HEK293T (cell line): ENCODE data around the gene DAND5.

ENCODE experiments used
- CTCF ChIA-PET: fragments of 350-600 bp; formaldehyde crosslinking; extraction: SDS; loops from one replicate; lab custom pipeline; 2021; ENCODE audit warnings: antibody characterized with exemption, inconsistent platforms; lab: Yijun Ruan, JAX
- POLR2A ChIA-PET: fragments of 350-600 bp; formaldehyde crosslinking; extraction: SDS; loops from one replicate; lab custom pipeline; 2020; ENCODE audit warnings: antibody characterized with exemption, inconsistent platforms; lab: Yijun Ruan, JAX
- DNase-seq: peaks from one replicate; pipeline ENCODE4 v3.0.0; 2012; ENCODE audit warnings: mixed read lengths; ENCODE audit errors: extremely low spot score
- ARNT ChIP-seq: fragments of 450-650 bp; IDR thresholded peaks from 2 replicates; pipeline ENCODE4 v1.6.1; 2017; ENCODE audit warnings: mild to moderate bottlenecking
- BHLHE40 ChIP-seq: fragments of 450-650 bp; IDR thresholded peaks from 2 replicates; pipeline ENCODE4 v1.6.1; 2016; ENCODE audit warnings: mild to moderate bottlenecking, moderate library complexity, borderline replicate concordance
- CTBP1 ChIP-seq: fragments of 450-650 bp; IDR thresholded peaks from 2 replicates; pipeline ENCODE4 v1.6.1; 2016; ENCODE audit warnings: borderline replicate concordance
- ELF4 ChIP-seq: fragments of 450-650 bp; IDR thresholded peaks from 2 replicates; pipeline ENCODE4 v1.6.1; 2017; ENCODE audit warnings: antibody characterized with exemption
- FOXA1 ChIP-seq: fragments of 450-650 bp; IDR thresholded peaks from 2 replicates; pipeline ENCODE4 v1.6.1; 2016; ENCODE audit warnings: mild to moderate bottlenecking
- FOXK2 ChIP-seq: fragments of 450-650 bp; IDR thresholded peaks from 2 replicates; pipeline ENCODE4 v1.6.1; 2016; ENCODE audit warnings: mild to moderate bottlenecking
- FOXM1 ChIP-seq: fragments of 450-650 bp; IDR thresholded peaks from 2 replicates; pipeline ENCODE4 v1.6.1; 2017; ENCODE audit warnings: mild to moderate bottlenecking, borderline replicate concordance
- HDGF ChIP-seq: fragments of 450-650 bp; IDR thresholded peaks from 2 replicates; pipeline ENCODE4 v1.6.1; 2017; ENCODE audit warnings: antibody characterized with exemption, borderline replicate concordance
- L3MBTL2 ChIP-seq: fragments of 450-650 bp; conservative IDR thresholded peaks from 2 replicates; pipeline ENCODE4 v1.6.1; 2016; ENCODE audit warnings: mild to moderate bottlenecking
- LEF1 ChIP-seq: fragments of 450-650 bp; IDR thresholded peaks from 2 replicates; pipeline ENCODE4 v1.6.1; 2017; ENCODE audit warnings: mild to moderate bottlenecking, borderline replicate concordance
- NFRKB ChIP-seq: fragments of 450-650 bp; IDR thresholded peaks from 2 replicates; pipeline ENCODE4 v1.6.1; 2016; ENCODE audit warnings: mild to moderate bottlenecking, moderate library complexity
- SP1 ChIP-seq: fragments of 450-650 bp; IDR thresholded peaks from 2 replicates; pipeline ENCODE4 v1.6.1; 2017
- SUZ12 ChIP-seq: fragments of 450-650 bp; IDR thresholded peaks from 2 replicates; pipeline ENCODE4 v1.6.1; 2016; ENCODE audit warnings: mild to moderate bottlenecking
- TARDBP ChIP-seq: fragments of 450-650 bp; IDR thresholded peaks from 2 replicates; pipeline ENCODE4 v1.6.1; 2016
- ZNF384 ChIP-seq: fragments of 450-650 bp; IDR thresholded peaks from 2 replicates; pipeline ENCODE4 v1.6.1; 2016
- TF ChIP-seq, protein P1 (sequence below): fragments of 450-650 bp; IDR thresholded peaks from 2 replicates; pipeline ENCODE4 v1.6.1; 2016

The DAND5 gene

DNA sequence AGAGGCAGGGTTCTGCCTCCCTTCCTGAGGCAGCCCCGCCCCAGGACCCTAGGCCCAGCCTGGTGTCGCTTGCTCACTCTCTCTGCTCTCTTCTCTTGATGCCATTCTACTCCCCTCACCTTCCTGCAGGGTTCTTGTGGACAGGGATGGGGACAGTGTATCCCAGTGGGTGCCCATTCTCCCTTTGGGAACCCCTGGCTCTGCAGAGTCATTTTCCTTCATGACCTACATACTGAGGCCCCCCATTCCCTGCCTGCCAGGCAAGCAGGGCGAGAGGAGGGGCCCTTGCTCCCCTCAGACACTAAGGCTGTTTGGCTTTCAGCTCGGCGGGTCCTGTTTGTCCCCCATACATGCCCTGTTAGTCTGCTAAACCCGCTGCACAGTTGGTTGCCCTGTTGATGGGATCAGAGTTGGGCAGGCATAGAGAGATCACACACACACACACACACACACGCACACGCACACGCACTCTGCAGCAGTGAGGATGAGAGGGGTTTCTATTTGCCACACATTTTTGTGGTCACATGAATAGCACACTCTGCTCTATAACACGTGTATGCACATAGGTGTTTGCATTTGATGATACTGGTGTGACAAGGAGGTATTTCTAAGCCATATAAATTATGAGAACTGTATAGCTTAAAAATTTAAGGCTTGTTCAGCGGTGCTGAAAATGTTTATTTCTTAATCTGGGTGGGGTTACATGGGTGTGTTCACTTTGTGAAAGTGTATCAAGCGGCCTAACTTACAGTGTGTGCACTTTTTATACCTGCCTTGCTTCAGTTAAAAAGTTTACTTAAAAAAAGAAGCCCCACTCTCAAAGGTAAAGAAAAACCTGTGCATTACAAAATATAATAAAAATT lies 46.2 kb downstream of the DAND5 start:
- TF ChIP-seq SP1 (no peak), ARNT (no peak), FOXA1 (no peak), FOXK2 (no peak), BHLHE40 (no peak), SUZ12 (no peak), LEF1 (no peak), L3MBTL2 (no peak; the same call in 1 of the 2 replicates), HDGF (no peak), ZNF384 (no peak), CTBP1 (no peak), ELF4 (no peak), NFRKB (no peak), FOXM1 (no peak), TARDBP (no peak)
- TF ChIP-seq, protein P1, sequence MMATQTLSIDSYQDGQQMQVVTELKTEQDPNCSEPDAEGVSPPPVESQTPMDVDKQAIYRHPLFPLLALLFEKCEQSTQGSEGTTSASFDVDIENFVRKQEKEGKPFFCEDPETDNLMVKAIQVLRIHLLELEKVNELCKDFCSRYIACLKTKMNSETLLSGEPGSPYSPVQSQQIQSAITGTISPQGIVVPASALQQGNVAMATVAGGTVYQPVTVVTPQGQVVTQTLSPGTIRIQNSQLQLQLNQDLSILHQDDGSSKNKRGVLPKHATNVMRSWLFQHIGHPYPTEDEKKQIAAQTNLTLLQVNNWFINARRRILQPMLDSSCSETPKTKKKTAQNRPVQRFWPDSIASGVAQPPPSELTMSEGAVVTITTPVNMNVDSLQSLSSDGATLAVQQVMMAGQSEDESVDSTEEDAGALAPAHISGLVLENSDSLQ: no peak
- CTCF ChIA-PET: no interaction called here
- POLR2A ChIA-PET: no interaction called here
- no peak for DNase-seq

DNA sequence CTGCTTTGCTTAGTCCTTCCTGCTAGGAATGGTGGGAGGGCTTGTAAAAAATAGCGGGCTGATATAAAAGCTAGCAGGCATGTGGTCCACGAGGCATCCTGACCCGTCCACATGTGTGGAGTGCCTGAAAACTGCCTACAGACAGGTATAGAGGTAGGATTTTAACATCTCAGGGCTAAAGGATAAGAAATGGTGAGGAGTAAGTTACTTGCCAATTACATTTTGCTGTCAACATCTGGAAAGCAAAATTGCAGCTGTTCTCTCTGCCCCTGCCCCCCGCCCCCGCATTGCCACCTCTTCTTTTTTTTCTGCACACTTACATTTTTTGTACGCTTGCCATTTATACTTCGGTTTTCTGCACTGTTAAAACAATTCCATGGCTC lies 46.9 kb downstream of the DAND5 start:
- POLR2A ChIA-PET: no interaction called here
- CTCF ChIA-PET: interaction anchor here (0.6 kb wide), 1 partner anchor 261 kb away, joined by 4 read pairs; no protein-coding TSS in a partner anchor
- TF ChIP-seq ELF4 (no peak), SP1 (no peak), NFRKB (no peak), BHLHE40 (no peak), ARNT (no peak), FOXM1 (no peak), FOXA1 (no peak)
- DNase-seq: no peak

DNA sequence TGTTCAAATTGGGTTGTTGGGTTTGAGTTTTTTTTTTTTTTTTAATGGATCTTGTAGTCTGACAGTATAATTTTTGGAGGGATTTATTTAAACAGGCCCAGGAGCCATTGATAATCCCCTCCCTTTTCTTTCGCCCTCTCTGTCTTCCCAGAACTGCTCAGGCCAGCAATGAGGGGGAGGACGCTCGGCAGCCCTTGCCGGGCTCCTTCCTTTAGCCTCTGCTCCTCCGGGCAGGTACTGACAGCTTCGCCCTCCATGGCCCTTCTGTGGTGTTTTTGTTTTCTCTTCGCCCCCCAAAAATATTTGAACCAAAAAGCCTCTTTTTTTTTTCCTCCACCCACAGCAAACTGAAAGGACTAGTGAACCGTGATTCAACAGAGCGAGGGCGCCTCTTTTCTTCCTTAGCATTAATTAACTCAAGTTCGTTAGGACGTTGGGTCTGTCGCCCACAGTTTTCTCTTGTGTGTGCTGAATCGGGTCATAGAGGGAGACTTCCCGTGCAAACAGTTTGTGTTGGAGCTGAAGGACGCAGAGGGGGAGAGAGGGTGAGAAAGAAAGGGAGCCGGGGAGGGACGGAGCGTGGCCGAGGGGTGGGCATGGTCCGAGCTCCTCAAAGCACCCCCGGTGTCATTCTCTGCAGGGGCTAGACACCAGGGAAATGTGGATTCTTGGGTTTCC lies 47.4 kb downstream of the DAND5 start:
- TF ChIP-seq TARDBP: no peak
- TF ChIP-seq NFRKB: no peak
- no peak for TF ChIP-seq SUZ12
- TF ChIP-seq LEF1: no peak
- TF ChIP-seq HDGF: no peak
- TF ChIP-seq, protein P1: no peak
- no peak for TF ChIP-seq FOXM1
- TF ChIP-seq ARNT: no peak
- no peak for TF ChIP-seq L3MBTL2
- TF ChIP-seq ELF4: no peak
- TF ChIP-seq BHLHE40: no peak
- no peak for TF ChIP-seq FOXK2
- ChIA-PET POLR2A (no interaction called here), CTCF (interaction anchor here (0.6 to 1.6 kb wide), 2 partner anchors 17 to 261 kb away, joined by 4 to 5 read pairs; no protein-coding TSS in a partner anchor)
- DNase-seq: no peak

DNA sequence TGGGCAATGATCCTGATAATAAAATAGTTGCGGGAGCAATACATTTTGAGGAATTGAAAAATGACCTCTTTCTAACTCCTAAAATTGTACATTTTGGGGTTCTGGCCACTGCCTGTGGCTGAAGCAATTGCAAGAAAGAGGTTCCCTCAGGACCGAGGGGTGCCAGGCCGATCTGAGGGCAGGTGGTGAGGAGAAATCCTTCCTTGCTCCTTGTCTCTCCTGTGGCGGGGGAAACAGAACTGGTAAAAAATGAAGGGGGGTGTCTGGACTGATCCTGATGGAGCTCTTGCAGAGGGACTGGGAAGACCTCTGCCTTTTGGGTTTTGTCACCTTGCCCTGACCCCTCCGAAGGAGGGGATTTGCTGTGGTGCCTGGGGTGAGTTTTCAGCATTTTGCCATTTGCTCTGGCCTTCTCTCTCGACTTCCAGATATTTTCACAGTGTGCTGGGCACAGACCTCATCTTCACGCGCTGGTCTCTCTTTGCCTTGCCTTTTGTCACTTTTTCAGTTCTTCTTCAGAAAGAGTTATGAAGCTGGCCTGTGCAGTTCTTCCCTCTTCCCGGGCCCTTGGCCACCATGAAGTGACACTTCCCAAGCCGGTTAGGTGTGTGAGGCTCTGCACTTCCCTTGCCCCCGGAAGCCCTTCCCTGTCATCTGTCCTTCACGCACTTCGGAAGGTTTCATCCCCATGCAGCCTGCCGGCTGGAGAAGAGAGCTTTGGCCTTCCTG lies 48.1 kb downstream of the DAND5 start:
- DNase-seq: no peak
- POLR2A ChIA-PET: interaction anchor here (1.5 kb wide), 1 partner anchor 38 kb away, joined by 4 read pairs; no protein-coding TSS in a partner anchor
- CTCF ChIA-PET: interaction anchor here (0.6 to 1.6 kb wide), 2 partner anchors 16 to 35 kb away, joined by 3 to 5 read pairs; no protein-coding TSS in a partner anchor
- TF ChIP-seq ZNF384: no peak
- TF ChIP-seq BHLHE40: no peak
- no peak for TF ChIP-seq TARDBP
- TF ChIP-seq SP1: no peak
- TF ChIP-seq CTBP1: no peak
- no peak for TF ChIP-seq SUZ12
- no peak for TF ChIP-seq NFRKB
- TF ChIP-seq L3MBTL2: no peak
- TF ChIP-seq FOXA1: no peak
- no peak for TF ChIP-seq ELF4
- TF ChIP-seq FOXK2: no peak
- TF ChIP-seq HDGF: no peak
- TF ChIP-seq FOXM1: no peak
- no peak for TF ChIP-seq LEF1
- TF ChIP-seq, protein P1: no peak
- TF ChIP-seq ARNT: no peak

DNA sequence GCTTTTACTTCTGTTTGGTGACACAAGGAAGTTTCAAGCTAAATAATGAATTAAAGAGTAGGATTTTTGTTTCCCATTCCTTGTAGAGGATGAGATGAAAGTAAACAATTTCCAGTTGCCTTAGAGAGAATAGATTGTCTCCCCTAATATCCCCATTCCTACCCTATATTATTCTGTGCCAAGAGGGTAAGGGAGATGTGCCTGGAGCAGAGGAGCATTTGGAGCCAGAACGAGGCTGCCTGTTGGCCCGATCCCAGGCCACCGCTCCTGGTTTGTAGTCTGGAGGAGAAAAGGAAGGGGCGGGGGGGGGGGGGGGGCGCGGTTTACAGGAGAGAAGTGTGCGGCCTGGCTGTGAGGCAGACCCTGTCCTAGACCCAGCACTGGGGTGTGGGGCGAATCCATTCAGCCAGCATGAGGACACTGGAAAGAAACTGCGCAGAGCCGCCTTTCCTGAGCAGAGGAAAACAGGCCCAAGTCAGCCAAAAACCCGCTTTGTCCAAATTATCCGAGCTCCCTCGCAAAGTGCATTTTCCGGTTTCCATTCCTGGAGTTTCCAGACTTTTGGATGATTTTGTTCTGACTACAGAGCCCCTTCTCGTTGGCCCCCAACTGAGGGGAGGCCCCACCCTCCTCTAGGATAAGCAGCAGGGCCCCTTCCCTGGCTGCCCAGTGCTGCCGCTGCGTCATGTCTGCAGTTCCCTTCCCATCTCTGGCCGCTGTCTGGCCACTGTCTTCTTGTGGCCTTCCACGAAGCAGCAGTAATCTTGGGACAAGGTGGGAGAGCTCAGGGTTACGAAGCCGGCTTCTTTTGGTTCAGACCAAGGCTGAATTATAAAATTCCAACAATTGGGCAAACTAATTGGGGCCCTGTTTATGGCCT lies 48.9 kb downstream of the DAND5 start:
- ChIA-PET CTCF (interaction anchor here (0.6 to 1.6 kb wide), 2 partner anchors 16 to 34 kb away, joined by 3 to 5 read pairs; no protein-coding TSS in a partner anchor), POLR2A (interaction anchor here (1.5 kb wide), 1 partner anchor 37 kb away, joined by 4 read pairs; no protein-coding TSS in a partner anchor)
- DNase-seq: no peak
- TF ChIP-seq TARDBP: no peak
- TF ChIP-seq FOXA1: no peak
- TF ChIP-seq NFRKB: no peak
- no peak for TF ChIP-seq L3MBTL2
- TF ChIP-seq HDGF: no peak
- TF ChIP-seq, protein P1: no peak
- TF ChIP-seq CTBP1: no peak
- no peak for TF ChIP-seq ELF4
- no peak for TF ChIP-seq FOXM1
- TF ChIP-seq FOXK2: no peak
- no peak for TF ChIP-seq BHLHE40
- no peak for TF ChIP-seq ARNT
- no peak for TF ChIP-seq ZNF384
- TF ChIP-seq SP1: no peak
- no peak for TF ChIP-seq SUZ12
- no peak for TF ChIP-seq LEF1
